ENCODE data around the gene NCAPD3. TPM values are rescaled to one million over a fixed set of nuclear protein-coding genes. Genes with fewer than 3 reads are reported as not detected.

NCAPD3 gene
- total and polyA plus RNA-seq, 4 donors = 14.1 to 35.4 (median 24.2) TPM

GRCh38 chr11:134110252-134110815, 113.4 kb downstream of the NCAPD3 start:
- peaks cover 0 to 4% (median 0%) of the 10 kb centered on the region in 4 donors for H3K9me3 ChIP-seq (ENCODE audit: control insufficient read depth in 4 of 4, low read length in 3 of 4)
- 86% methylated on average over 5 of the region's 5 CpGs for WGBS
- H3K4me1 ChIP-seq (ENCODE audit: control insufficient read depth in 4 of 4, insufficient read depth in 4 of 4, low read length in 3 of 4) = no peaks in the 10 kb centered on the region
- no peak for TF ChIP-seq HNF4G (IDR thresholded peaks at IDR 0.05)
- no peak for TF ChIP-seq YY1 (IDR thresholded peaks at IDR 0.05)
- TF ChIP-seq RAD21 (IDR thresholded peaks at IDR 0.05) = no peak
- no peaks in the 10 kb centered on the region for H3K36me3 ChIP-seq (ENCODE audit: control insufficient read depth in 4 of 4, insufficient read depth in 3 of 4, low read depth in 1 of 4, low read length in 3 of 4)
- no peak overlapping the region for H3K4me3 ChIP-seq (ENCODE audit: low read depth in 1 of 3, low read length in 3 of 3)
- no peak overlapping the region for H3K27ac ChIP-seq (ENCODE audit: low read depth in 1 of 2, low read length in 2 of 2)
- no peak overlapping the region for H3K9ac ChIP-seq (ENCODE audit: low read depth in 1 of 2, low read length in 2 of 2)
- no peak for DNase-seq (ENCODE audit: low spot score)
- H3K27me3 ChIP-seq (ENCODE audit: control insufficient read depth in 4 of 4, insufficient read depth in 4 of 4, low read length in 3 of 4) = no peaks in the 10 kb centered on the region

Other genes starting within 250 kb of the NCAPD3 start
- gene JAM3, start 154.9 kb downstream of the NCAPD3 start, total RNA-seq = 1 to 10 TPM; 2.5 to 4.3 TPM
- gene JAM3, start 154.9 kb downstream of the NCAPD3 start, polyA plus RNA-seq = 1 to 10 TPM; 1.6 to 1.7 TPM
- gene VPS26B, start 704 bp upstream of the NCAPD3 start, total RNA-seq = 10 to 100 TPM; 19.3 to 35.0 TPM
- gene VPS26B, start 704 bp upstream of the NCAPD3 start, polyA plus RNA-seq = 10 to 100 TPM; 12.6 to 21.1 TPM
- gene THYN1, start 29.4 kb upstream of the NCAPD3 start, total RNA-seq = 10 to 100 TPM; 25.3 to 26.8 TPM
- 10 to 100 TPM; 22.1 to 34.3 TPM for gene THYN1, start 29.4 kb upstream of the NCAPD3 start, polyA plus RNA-seq
- gene ACAD8, start 29.6 kb upstream of the NCAPD3 start, total RNA-seq = 10 to 100 TPM; 14.1 to 32.2 TPM
- gene ACAD8, start 29.6 kb upstream of the NCAPD3 start, polyA plus RNA-seq = 10 to 100 TPM; 24.1 to 30.1 TPM
- gene GLB1L3, start 52.4 kb upstream of the NCAPD3 start, total RNA-seq = under 1 TPM in 1 of 2 donors, not detected in 1; 0.08 TPM
- gene GLB1L3, start 52.4 kb upstream of the NCAPD3 start, polyA plus RNA-seq = not detected
- gene GLB1L2, start 108.0 kb upstream of the NCAPD3 start, total RNA-seq = under 1 TPM; 0.23 to 0.50 TPM
- under 1 TPM; 0.36 to 0.48 TPM for gene GLB1L2, start 108.0 kb upstream of the NCAPD3 start, polyA plus RNA-seq
- gene B3GAT1, start 188.3 kb upstream of the NCAPD3 start, total RNA-seq = under 1 TPM in 1 of 2 donors, not detected in 1; 0.25 TPM
- 1 to 10 TPM in 1 of 2 donors, under 1 TPM in 1; 0.13 to 6.6 TPM for gene B3GAT1, start 188.3 kb upstream of the NCAPD3 start, polyA plus RNA-seq

Data from liver (tissue), 9 donors.